Measurements from ENCODE around the gene SNX6.
A peak's percentile ranks its signal among the peaks of the same experiment; 100 is the strongest.
"Not testable (repeated sequence)": the region's sequence is repeated elsewhere in the genome, so short reads cannot be mapped to it uniquely, and the experiment has no call there.

Gene SNX6

GRCh38 chr14:34629657-34630529 is at the start of gene SNX6:
TSS of gene SNX6 (minus strand) at chr14:34630148. CDS start at chr14:34630116, 32 bp downstream.
- peak; percentile 80 for DNase-seq

- no peak for DNase-seq
Measured at GRCh38 chr14:34678735-34679134, 48.8 kb upstream of the SNX6 start.

- DNase-seq: no peak
Measured at GRCh38 chr14:34678306-34678705, 48.4 kb upstream of the SNX6 start.

GRCh38 chr14:34676516-34677211 is 46.7 kb upstream of the SNX6 start:
- no peak for DNase-seq

GRCh38 chr14:34673702-34674101 is 43.8 kb upstream of the SNX6 start:
- no peak for DNase-seq

- DNase-seq: no peak
Measured at GRCh38 chr14:34671716-34672115, 41.8 kb upstream of the SNX6 start.

GRCh38 chr14:34668111-34668510 is 38.2 kb upstream of the SNX6 start:
- no peak for DNase-seq

- DNase-seq: no peak
Measured at GRCh38 chr14:34667007-34667406, 37.1 kb upstream of the SNX6 start.

GRCh38 chr14:34665785-34666435 is 36.0 kb upstream of the SNX6 start:
- DNase-seq: no peak

GRCh38 chr14:34662561-34663088 is 32.7 kb upstream of the SNX6 start:
- DNase-seq: no peak

- DNase-seq: no peak
Measured at GRCh38 chr14:34660796-34661195, 30.8 kb upstream of the SNX6 start.

- no peak for DNase-seq
Measured at GRCh38 chr14:34655959-34656358, 26.0 kb upstream of the SNX6 start.

GRCh38 chr14:34653073-34653472 is 23.1 kb upstream of the SNX6 start:
- not testable (repeated sequence) for DNase-seq

GRCh38 chr14:34652348-34652747 is 22.4 kb upstream of the SNX6 start:
- DNase-seq: not testable (repeated sequence)

- DNase-seq: no peak
Measured at GRCh38 chr14:34650786-34651584, 21.0 kb upstream of the SNX6 start.

GRCh38 chr14:34650006-34650405 is 20.1 kb upstream of the SNX6 start:
- not testable (repeated sequence) for DNase-seq

GRCh38 chr14:34649344-34649743 is 19.4 kb upstream of the SNX6 start:
- no peak for DNase-seq

GRCh38 chr14:34646570-34647255 is 16.8 kb upstream of the SNX6 start:
- no peak for DNase-seq

- no peak for DNase-seq
Measured at GRCh38 chr14:34643361-34643760, 13.4 kb upstream of the SNX6 start.

GRCh38 chr14:34642595-34642994 is 12.6 kb upstream of the SNX6 start:
- DNase-seq: no peak

- DNase-seq: no peak
Measured at GRCh38 chr14:34640826-34641225, 10.9 kb upstream of the SNX6 start.

GRCh38 chr14:34634360-34634771 is 4.4 kb upstream of the SNX6 start:
- not testable (repeated sequence) for DNase-seq
